ACC112 (cell line): ENCODE measurements around the gene MOB3B.

ENCODE experiments used
- H2AFZ ChIP-seq: fragments of 200-600 bp; sonication (generic); one replicate; pipeline ENCODE4 v1.6.0; 2017; ENCODE audit warnings: antibody characterized with exemption, low read length; ENCODE audit not compliant: unreplicated experiment
- H3K27ac ChIP-seq: fragments of 200-600 bp; sonication (generic); 2 replicates; pipeline ENCODE4 v1.5.1; 2014; ENCODE audit warnings: low read depth, mild to moderate bottlenecking, antibody characterized with exemption, low read length, moderate library complexity
- H3K27me3 ChIP-seq: fragments of 200-600 bp; sonication (generic); 2 replicates; pipeline ENCODE4 v1.6.1; 2014; ENCODE audit warnings: mild to moderate bottlenecking, antibody characterized with exemption, low read length, moderate library complexity, mixed read lengths; ENCODE audit not compliant: insufficient read depth
- H3K36me3 ChIP-seq: fragments of 200-600 bp; sonication (generic); 2 replicates; pipeline ENCODE4 v1.6.1; 2016; ENCODE audit warnings: mild to moderate bottlenecking, antibody characterized with exemption, low read length, moderate library complexity, mixed read lengths; ENCODE audit not compliant: insufficient read depth
- H3K4me1 ChIP-seq: fragments of 200-600 bp; sonication (generic); one replicate; pipeline ENCODE4 v1.6.1; 2016; ENCODE audit warnings: low read length, mixed read lengths; ENCODE audit not compliant: insufficient read depth, unreplicated experiment, control insufficient read depth
- H3K4me3 ChIP-seq: fragments of 200-600 bp; sonication (generic); 2 replicates; pipeline ENCODE4 v1.5.1; 2014; ENCODE audit warnings: mild to moderate bottlenecking, low read depth, low read length
- H3K79me2 ChIP-seq: fragments of 200-600 bp; sonication (generic); one replicate; pipeline ENCODE4 v1.6.0; 2016; ENCODE audit warnings: low read length; ENCODE audit not compliant: control insufficient read depth, unreplicated experiment, insufficient read depth

The MOB3B gene

DNA sequence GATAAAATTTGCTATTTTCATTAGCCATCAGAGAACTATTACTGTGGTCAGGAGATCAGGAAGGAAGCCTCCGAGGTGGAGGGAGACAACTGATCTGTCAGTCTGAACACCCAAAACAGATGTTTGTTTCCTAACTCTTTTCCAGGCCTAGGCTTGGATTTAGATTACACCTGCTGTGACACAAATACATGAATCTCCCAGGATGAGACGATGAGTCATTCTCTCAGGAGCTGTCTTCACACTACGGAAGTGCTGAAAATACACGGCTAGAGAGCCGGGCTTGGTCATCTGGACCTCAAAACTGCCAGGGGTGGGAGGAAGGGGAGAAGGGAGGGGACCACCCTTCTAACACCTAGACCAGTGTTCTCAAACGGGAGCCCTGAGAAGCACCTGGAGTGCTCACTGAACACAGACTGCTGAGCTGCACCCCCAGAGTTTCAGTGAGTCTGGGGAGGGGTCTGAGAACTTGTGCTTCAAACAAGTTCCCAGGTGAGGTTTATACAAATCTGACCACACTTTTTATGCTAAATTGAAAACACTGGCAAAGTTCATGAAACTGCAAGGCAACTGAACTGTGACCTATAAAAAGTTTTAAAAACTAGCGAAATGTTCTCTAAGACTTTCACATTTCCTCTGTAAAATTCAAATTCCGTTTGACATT lies 152.3 kb downstream of the MOB3B start:
- Histone ChIP-seq H3K79me2 (no peaks in the 10 kb centered on the region), H3K4me3 (no peak overlapping the region), H3K4me1 (no peaks in the 10 kb centered on the region), H3K27me3 (peaks cover 76% of the 10 kb centered on the region), H2AFZ (no peak overlapping the region), H3K36me3 (no peaks in the 10 kb centered on the region), H3K27ac (no peak overlapping the region)

DNA sequence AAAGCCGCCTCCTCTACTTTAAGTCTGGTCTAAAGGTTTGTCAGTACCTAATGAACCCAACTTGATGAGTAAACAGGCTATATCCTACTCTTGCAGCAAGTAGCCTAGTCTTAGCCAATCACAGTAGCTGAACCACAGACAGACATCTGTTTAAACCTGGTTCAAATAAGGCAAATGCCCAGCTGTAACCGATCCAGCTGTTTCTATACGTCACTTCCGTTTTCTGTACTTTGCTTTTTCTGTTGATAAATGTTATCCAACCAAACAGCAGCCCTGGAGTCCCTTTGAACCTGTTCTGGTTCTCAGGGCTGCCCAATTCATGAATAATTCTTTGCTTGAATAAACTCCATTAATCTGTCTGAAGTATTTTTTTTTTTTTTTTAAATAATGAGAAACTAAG lies 155.8 kb downstream of the MOB3B start:
- Histone ChIP-seq H3K27ac (no peak overlapping the region), H2AFZ (no peak overlapping the region), H3K4me1 (no peaks in the 10 kb centered on the region), H3K4me3 (no peak overlapping the region), H3K79me2 (no peaks in the 10 kb centered on the region), H3K27me3 (peaks cover 47% of the 10 kb centered on the region), H3K36me3 (no peaks in the 10 kb centered on the region)

DNA sequence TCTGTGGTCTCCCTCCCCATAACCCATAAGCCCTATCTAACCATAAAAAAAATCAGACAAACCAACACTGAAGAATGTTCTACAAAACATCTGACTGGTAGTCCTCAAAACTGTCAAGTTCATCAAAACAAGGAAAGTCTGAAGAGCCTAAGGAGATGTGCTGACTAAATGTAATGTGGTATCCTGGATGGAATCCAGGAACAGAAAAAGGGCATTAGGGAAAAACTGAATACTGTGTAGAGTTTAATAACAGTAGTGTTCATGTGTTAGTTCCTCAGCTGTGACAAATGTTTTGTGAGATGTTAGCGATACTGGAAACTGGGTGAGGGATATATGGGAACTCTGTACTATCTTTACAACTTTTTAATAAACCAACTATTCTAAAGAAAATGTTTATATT lies 157.0 kb downstream of the MOB3B start:
- Histone ChIP-seq H2AFZ (no peak overlapping the region), H3K4me1 (peaks cover 4% of the 10 kb centered on the region), H3K27ac (no peak overlapping the region), H3K27me3 (peaks cover 44% of the 10 kb centered on the region), H3K36me3 (no peaks in the 10 kb centered on the region), H3K4me3 (no peak overlapping the region), H3K79me2 (no peaks in the 10 kb centered on the region)

DNA sequence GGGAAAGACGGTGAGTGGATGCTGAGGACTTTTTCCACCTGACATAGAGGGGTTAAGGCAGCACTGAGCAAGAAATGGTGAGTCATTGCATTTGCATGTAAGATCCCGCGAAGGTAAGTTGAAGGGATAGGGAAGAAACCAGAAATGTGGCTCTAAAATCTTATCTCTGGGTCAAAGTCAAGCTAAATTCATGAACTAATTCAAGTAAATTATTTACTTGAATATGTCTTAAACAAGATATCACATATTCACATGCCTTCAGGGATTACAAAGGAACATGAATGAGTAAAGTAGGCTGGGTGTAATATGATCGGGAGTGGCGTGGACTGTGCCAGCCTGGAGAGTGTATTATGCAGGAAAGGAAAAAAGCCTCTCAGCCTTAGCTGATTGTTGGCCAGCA lies 158.2 kb downstream of the MOB3B start:
- Histone ChIP-seq H3K27ac (no peak overlapping the region), H3K36me3 (no peaks in the 10 kb centered on the region), H2AFZ (no peak overlapping the region), H3K27me3 (peaks cover 47% of the 10 kb centered on the region), H3K4me1 (peaks cover 7% of the 10 kb centered on the region), H3K79me2 (no peaks in the 10 kb centered on the region), H3K4me3 (no peak overlapping the region)

DNA sequence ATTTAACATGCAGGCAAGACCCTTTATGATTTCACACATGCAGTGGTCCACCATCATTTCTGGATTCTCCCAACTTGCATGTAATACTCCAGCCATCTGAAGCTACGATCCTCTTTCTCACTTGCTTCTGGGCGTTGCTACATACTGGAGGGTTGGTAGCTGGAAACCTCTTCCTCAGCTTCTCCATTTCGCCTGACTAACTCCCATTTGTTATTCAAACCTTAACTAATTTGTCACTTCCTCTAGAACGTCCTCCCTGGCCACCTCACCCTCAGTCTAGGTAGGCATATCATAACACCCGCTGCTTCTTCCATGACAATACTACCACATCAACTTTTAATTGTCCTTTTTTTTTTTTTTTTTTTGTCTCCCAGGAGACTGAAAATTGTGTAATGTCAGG lies 160.0 kb downstream of the MOB3B start:
- H3K36me3 ChIP-seq, result no peaks in the 10 kb centered on the region
- H2AFZ ChIP-seq, result no peak overlapping the region
- peaks cover 7% of the 10 kb centered on the region for H3K4me1 ChIP-seq
- H3K79me2 ChIP-seq, result no peaks in the 10 kb centered on the region
- H3K27me3 ChIP-seq, result peaks cover 40% of the 10 kb centered on the region
- H3K4me3 ChIP-seq, result no peak overlapping the region
- H3K27ac ChIP-seq, result no peak overlapping the region

DNA sequence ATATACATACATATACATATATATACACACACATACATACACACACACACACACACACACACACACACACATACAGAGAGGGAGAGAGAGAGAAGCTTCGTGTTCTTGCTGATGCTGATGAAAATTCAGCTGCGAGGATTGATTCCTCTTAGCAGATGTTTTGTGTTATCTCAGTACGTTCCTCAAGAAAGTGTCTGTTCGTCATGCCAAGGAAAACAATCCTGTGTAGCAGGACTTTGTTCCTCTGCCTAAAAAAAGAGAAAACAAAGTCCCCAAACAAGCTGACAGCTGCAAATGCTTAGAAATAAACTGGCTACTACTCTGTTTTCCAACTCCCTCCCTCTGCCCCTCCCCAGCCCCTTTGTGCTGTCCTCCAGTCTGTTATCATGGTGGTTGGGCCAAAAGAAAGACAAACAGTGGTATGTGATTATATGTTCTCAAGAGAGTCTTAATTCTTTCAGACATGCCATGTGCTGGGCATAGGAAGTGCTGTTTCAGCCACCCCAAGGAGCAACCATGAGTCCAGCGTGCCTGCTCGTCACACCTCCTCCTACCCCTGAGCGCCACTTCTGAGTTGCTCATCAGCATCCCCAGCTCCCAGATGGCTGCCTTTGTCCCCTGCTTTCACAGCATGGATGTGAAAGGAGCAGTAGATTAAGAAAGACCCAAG lies 161.2 kb downstream of the MOB3B start:
- Histone ChIP-seq H2AFZ (peak overlapping the region; percentile 37), H3K4me3 (peak overlapping the region; percentile 50; the same call in 1 of the 2 replicates), H3K79me2 (no peaks in the 10 kb centered on the region), H3K4me1 (peaks cover 7% of the 10 kb centered on the region), H3K27ac (no peak overlapping the region), H3K27me3 (peaks cover 36% of the 10 kb centered on the region; the same call in 1 of the 2 replicates), H3K36me3 (no peaks in the 10 kb centered on the region)

DNA sequence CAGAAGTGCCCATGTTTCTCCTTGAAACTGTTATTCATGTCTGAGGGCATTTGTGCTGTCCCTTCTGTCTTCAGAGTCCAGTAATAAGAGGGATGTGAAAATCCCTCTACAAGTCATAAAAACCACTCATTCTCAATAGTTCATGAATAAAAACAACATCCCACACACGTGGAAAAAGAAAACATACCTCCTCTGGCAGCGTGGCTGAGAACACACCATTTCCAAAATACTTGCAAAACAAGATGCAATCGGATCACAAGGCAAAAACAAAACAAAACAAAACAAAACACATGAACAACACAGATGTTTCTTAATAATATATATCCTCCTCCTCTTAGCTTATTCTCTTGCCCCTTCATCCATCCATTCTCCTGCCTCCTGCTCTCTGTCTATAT lies 161.7 kb downstream of the MOB3B start:
- no peaks in the 10 kb centered on the region for H3K79me2 ChIP-seq
- peaks cover 31% of the 10 kb centered on the region; the same call in 1 of the 2 replicates for H3K27me3 ChIP-seq
- H3K27ac ChIP-seq, result no peak overlapping the region
- H2AFZ ChIP-seq, result no peak overlapping the region
- no peak overlapping the region for H3K4me3 ChIP-seq
- H3K36me3 ChIP-seq, result no peaks in the 10 kb centered on the region
- H3K4me1 ChIP-seq, result peaks cover 7% of the 10 kb centered on the region

DNA sequence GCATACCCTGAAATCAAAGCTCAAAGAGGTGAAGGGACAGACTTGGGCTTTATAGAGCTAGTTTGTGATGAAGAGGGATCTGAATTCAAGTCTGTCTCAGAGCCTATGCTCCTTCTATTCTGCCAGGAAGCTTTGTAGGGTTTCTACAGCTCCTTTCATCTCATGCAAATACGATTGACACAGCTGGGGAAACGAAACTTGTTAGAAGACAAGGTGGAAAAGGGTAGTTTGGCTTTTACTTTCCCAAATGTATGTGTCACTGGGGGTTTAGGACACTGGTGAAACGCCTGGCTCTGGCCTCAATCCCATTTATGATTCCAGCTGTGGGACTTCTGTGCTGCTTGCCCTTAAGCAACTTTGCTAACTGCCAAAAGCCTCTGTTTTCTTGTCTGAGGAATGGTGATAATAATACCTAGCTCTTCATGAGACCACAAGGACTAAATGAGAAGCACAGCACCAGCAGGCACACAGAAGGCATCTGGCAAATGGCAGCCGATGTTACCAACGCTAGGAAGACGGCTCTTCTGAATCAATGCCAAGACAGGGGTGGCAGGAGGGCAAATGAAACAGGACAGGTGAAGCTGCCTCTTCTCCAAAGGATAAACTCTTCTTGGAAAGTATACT lies 162.3 kb downstream of the MOB3B start:
- Histone ChIP-seq H3K27ac (no peak overlapping the region), H3K36me3 (no peaks in the 10 kb centered on the region), H2AFZ (no peak overlapping the region), H3K79me2 (no peaks in the 10 kb centered on the region), H3K27me3 (peaks cover 31% of the 10 kb centered on the region; the same call in 1 of the 2 replicates), H3K4me3 (no peak overlapping the region), H3K4me1 (peaks cover 7% of the 10 kb centered on the region)

DNA sequence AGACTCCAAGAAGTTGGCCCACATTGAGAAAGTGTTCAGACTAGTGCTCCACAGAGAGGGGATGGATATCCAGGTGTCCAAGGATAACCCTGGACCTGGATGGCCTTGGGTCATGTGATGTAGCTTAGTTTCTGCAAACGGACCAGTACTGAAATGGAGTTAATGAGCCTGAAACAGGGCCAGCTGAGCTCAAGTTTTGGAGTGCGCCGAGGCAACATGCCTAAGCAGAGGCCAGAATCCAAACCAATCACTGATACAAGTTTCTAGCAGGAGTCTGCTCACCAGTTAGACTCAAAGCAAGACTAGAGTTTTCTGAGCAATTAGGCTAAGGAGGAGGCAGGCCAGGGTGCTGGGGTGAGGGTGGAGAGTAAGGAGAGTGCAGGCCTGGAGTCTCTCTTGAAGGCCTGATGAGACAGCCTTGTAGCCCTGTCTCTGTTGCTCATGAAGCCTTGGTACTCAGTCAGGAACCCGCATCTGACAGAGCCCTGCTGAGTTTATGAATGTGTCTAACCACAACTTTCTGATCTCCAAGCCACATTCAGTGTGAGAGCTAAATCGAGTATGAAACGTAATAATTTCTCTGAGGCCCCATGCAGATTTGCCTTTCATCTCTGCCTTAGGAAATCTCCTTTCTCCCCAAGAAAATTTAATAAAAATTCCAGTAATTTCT lies 163.8 kb downstream of the MOB3B start:
- H3K36me3 ChIP-seq, result no peaks in the 10 kb centered on the region
- H3K4me1 ChIP-seq, result peaks cover 7% of the 10 kb centered on the region
- H3K4me3 ChIP-seq, result no peak overlapping the region
- no peaks in the 10 kb centered on the region for H3K79me2 ChIP-seq
- H3K27ac ChIP-seq, result no peak overlapping the region
- no peak overlapping the region for H2AFZ ChIP-seq
- H3K27me3 ChIP-seq, result peaks cover 31% of the 10 kb centered on the region; the same call in 1 of the 2 replicates

DNA sequence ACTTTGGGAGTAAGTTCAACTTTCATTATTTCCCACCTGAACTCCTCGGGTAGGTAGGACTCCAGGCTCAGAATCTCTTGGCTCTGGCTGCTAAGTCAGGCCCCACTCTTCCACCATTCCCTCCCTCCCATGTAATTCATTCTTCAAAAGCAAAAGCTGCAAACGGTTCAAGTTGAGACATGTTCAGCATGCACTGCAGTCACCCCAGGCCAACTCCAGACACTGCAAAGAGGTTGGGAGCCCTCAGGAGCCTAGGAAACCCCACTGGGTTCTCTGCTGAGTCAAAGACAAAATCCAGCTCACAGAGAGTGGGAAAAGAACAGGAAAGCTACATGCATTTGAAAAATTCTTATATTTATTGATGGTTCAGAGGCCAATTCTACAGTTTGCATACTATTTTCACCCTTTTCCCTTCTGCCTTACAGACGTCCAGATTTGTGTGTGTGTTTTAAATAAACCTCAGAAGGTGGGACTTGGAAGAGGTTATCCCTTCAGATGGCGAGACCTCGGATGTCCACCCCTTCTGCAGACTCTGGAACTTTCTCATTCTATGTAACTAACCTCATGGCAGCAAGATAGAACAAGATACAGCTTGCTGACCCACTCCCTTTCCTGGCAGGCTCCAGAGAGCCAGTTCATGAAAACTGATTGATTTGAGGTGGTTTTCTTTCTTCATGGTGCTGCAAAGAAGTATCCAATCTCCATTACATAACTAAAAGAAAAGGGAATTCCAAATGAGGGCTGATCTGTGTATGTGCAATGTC lies 167.0 kb downstream of the MOB3B start:
- Histone ChIP-seq H3K27me3 (peaks cover 22% of the 10 kb centered on the region; the same call in 1 of the 2 replicates), H3K4me3 (no peak overlapping the region), H3K79me2 (no peaks in the 10 kb centered on the region), H3K4me1 (peaks cover 3% of the 10 kb centered on the region), H3K27ac (no peak overlapping the region), H2AFZ (no peak overlapping the region), H3K36me3 (no peaks in the 10 kb centered on the region)
